Activated T-helper 1 cell treated with anti-CD3 and anti-CD28 coated beads, Interleukin-12 subunit alpha, Interleukin-12 subunit beta, Interleukin-2, Interleukin-4 antibody, amounts not matched to agents 30 ng/mL and 10 ng/mL and 1 ng/mL, durations not matched to agents 14 hours and 24 hours and 36 hours (primary cell): ENCODE results near the gene USP13. TPM values are rescaled to one million over a fixed set of nuclear protein-coding genes. Genes with fewer than 3 reads are reported as not detected.
"Not testable (repeated sequence)": the region's sequence is repeated elsewhere in the genome, so short reads cannot be mapped to it uniquely, and the experiment has no call there.

ENCODE experiments used
- DNase-seq: peaks from one replicate; pipeline ENCODE4 v3.0.0; 2021; ENCODE audit warnings: low spot score
- H3K27ac Mint-ChIP-seq: one replicate; pipeline ENCODE4 v1.8.0; 2021; ENCODE audit warnings: mild to moderate bottlenecking, mixed read lengths
- H3K27me3 Mint-ChIP-seq: one replicate; pipeline ENCODE4 v1.8.0; 2022; ENCODE audit warnings: mild to moderate bottlenecking, moderate library complexity, mixed read lengths; ENCODE audit not compliant: insufficient read depth
- H3K36me3 Mint-ChIP-seq: one replicate; pipeline ENCODE4 v1.8.0; 2021; ENCODE audit warnings: low read depth, mixed read lengths
- H3K4me1 Mint-ChIP-seq: one replicate; pipeline ENCODE4 v1.8.0; 2021; ENCODE audit warnings: low read depth, mixed read lengths
- H3K4me3 Mint-ChIP-seq: one replicate; pipeline ENCODE4 v1.8.0; 2021; ENCODE audit warnings: mild to moderate bottlenecking, moderate library complexity, mixed read lengths
- H3K9me3 Mint-ChIP-seq: one replicate; pipeline ENCODE4 v1.8.0; 2021; ENCODE audit warnings: mixed read lengths
- intact Hi-C: fragments of 100-400 bp; cut with micrococcal nuclease; formaldehyde crosslinking; loops from one replicate; pipeline ENCODE4 v1.15.1; 2024
- total RNA-seq: library from RNA; stranded (reverse); gene quantifications from 2 replicates; pipeline ENCODE4 v1.2.3, GENCODE V29; 2022

Gene USP13
- total RNA-seq, 1 donor from 2014 or later, result 11.3 TPM

DNA sequence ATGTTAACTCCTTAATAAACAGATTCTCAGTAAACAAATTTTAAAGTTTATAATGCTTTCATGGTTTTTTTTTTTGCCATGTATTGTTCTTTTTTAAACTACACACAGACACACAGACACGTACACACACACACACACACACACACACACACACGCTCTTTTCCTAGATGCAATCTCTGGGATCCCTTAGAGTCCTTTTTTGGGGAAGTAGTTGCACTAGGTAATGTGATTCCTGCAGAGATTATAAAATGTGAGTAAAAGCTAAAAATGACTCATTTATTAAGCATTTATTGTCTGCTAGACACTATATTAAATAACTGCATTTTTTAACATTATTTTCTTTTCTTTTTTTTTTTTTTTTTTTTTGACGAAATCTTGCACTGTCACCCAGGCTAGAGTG, 28.4 kb upstream of the USP13 start:
- no peaks in the 10 kb centered on the region for H3K4me1 Mint-ChIP-seq
- H3K36me3 Mint-ChIP-seq, result peaks cover 43% of the 10 kb centered on the region
- no peak for DNase-seq
- no peak overlapping the region for H3K27ac Mint-ChIP-seq
- no peaks in the 10 kb centered on the region for H3K9me3 Mint-ChIP-seq
- intact Hi-C loops, result no loop called here
- no peak overlapping the region for H3K4me3 Mint-ChIP-seq
- no peaks in the 10 kb centered on the region for H3K27me3 Mint-ChIP-seq

DNA sequence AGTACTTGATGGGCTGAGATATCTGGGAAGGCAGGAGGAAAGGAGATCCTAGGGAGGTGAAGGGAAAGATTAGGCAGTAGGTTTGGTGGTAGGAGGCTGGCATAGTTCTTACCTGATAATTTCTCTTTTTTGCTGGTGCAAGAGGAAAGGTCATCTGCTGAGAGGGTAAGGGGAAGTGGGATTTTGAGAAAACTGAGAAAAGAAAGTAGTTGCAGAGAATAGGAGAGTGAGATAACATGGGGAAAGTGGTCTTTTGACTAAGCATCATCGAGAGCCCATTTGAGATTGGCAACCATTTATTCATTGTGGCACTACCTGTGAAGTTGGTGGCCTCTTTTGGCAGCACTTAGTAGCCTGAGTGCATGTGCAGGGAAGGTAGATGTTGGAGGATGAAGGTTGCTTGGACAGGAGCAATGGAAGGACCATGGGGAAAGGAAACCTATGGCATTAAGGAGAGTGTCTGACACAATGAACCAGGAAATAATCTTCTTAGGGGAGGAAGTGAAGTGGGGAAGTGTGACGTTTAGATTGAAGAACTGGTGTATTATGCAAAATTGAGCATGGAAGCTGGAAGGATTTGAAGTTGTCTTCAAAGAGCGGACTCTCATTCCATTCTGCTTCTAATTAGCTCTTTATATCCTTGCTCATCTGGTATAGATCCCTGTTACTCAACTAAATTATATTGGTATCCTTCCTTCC, 21.9 kb upstream of the USP13 start:
- H3K4me3 Mint-ChIP-seq, result no peak overlapping the region
- H3K27me3 Mint-ChIP-seq, result no peaks in the 10 kb centered on the region
- no peak overlapping the region for H3K27ac Mint-ChIP-seq
- H3K4me1 Mint-ChIP-seq, result no peaks in the 10 kb centered on the region
- peaks cover 3% of the 10 kb centered on the region for H3K36me3 Mint-ChIP-seq
- intact Hi-C loops, result no loop called here
- DNase-seq, result no peak
- no peaks in the 10 kb centered on the region for H3K9me3 Mint-ChIP-seq

DNA sequence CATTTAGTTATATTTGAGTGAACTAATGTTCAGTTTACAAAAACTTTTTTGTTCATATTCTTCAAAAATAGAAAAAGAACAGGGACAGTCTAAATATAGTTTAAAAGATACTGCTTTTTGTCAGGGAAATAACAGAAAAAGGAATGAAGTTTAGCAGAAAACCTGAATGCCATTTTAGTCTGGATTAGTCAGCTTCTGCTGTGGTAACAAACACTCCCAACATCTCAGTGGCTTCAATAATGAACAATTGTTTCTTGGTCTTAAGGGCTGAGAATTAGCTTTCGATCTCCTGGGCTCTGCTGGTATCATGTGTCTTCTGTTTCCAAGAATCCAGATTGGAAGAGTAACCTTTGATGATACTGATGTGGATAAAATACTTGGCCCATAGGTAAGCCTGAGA, 12.4 kb upstream of the USP13 start:
- Mint-ChIP-seq H3K9me3 (no peaks in the 10 kb centered on the region), H3K4me3 (no peak overlapping the region), H3K4me1 (no peaks in the 10 kb centered on the region), H3K27ac (no peak overlapping the region), H3K27me3 (peaks cover 2% of the 10 kb centered on the region), H3K36me3 (no peaks in the 10 kb centered on the region)
- no peak for DNase-seq
- intact Hi-C loops, result no loop called here

DNA sequence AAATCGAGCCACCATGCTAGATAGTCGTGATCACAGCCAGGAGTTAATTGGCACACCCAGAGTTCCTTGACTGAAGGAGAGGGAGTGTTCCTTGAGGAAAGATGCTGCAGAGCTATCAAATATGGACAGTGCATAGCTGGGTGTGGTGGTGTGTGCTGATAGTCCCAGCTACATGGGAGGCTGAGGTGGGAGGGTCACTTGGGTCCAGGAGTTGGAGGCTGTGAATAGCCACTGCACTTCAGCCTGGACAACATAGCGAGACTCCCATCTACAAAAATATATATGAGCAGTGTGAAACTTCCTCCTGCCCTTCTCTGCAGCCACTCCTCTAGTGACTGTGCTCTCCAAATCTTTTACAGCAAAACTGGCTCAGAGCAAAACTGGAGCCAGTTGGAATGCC, 10.0 kb upstream of the USP13 start:
- Mint-ChIP-seq H3K4me3 (no peak overlapping the region), H3K27me3 (peaks cover 3% of the 10 kb centered on the region), H3K4me1 (no peaks in the 10 kb centered on the region), H3K36me3 (no peaks in the 10 kb centered on the region), H3K9me3 (no peaks in the 10 kb centered on the region), H3K27ac (no peak overlapping the region)
- intact Hi-C loops, result no loop called here
- DNase-seq, result no peak

DNA sequence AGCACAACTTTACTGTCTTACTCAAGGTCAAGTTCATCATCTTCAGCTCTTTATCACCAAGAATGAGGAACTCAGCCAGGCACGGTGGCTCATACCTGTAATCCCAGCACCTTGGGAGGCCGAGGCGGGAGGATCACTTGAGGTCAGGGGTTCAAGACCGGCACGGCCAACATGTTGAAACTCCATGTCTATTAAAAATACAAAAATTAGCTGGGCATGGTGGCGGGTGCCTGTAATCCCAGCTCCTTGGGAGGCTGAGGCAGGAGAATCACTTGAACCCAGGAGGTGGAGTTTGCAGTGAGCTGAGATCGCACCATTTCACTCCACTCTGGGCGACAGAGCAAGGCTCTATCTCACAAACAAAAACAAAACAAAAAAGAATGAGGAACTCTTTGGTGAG, 9.0 kb upstream of the USP13 start:
- H3K4me3 Mint-ChIP-seq, H3K9me3 Mint-ChIP-seq, intact Hi-C loops, H3K27ac Mint-ChIP-seq, DNase-seq, H3K4me1 Mint-ChIP-seq, H3K36me3 Mint-ChIP-seq, H3K27me3 Mint-ChIP-seq: not testable (repeated sequence)

DNA sequence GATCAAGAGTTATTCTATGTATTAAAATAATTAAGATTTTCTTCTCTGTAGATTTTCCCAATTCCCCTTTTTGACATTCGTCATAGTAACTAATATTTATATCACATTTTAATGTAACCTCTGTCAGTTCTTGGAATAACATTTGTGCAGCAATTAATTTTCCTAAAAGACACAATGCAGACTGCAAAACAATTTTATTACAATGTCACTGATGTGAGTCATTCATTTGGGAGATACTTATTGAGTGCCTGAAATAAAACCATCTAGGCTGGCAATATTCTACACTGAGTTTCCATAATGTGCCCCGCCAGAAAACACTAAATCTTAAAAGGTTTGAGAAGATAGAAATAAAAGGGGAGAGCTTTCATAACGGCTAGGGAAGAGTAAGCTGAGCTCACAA, 6.7 kb upstream of the USP13 start:
- peaks cover 4% of the 10 kb centered on the region for H3K27me3 Mint-ChIP-seq
- H3K4me3 Mint-ChIP-seq, result no peak overlapping the region
- no peaks in the 10 kb centered on the region for H3K36me3 Mint-ChIP-seq
- no peaks in the 10 kb centered on the region for H3K4me1 Mint-ChIP-seq
- no peaks in the 10 kb centered on the region for H3K9me3 Mint-ChIP-seq
- H3K27ac Mint-ChIP-seq, result no peak overlapping the region
- DNase-seq, result no peak
- intact Hi-C loops, result no loop called here

DNA sequence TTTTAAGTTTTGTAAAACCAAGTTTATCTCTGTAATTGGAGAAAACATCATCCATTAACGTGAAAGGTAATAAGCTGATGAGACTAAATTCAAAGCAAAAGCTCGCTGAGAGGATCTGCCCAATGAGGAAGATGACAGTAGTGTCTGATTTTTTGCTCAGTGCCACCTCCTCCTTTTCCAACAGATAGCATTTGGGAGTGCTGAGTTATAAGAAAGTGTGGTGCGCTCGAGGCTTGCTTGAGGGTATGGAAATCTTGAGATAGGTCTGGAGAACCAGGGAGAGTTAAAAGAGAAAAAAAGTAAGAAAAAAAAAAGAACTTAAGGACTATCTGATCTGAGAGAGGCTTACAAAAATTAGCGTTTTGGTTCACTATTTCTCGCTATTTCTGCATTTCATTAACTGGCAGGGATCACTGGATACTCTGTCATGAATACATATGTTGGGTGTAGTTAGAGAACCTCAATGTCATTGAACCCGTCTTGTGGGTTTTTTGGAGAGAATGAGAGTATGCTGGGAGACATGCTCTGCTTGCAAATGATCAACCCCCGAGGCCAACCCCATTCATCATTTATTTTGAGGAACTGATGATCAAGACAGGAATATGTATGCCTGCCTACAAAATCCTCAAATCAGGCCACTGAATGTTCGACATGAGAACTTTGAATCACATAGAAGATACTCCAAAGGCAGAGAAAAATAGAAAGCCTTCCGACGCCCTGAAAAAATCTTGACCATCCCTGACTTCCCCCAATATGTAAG, 973 bp upstream of the USP13 start:
- no peak for DNase-seq
- intact Hi-C loops, result loop anchor here (1.0 to 10.0 kb wide), 7 partner anchors 43 to 1261 kb away; partner anchors contain the start of genes FXR1, GNB4, PIK3CA and ZNF639
- peak overlapping the region; percentile 80 for H3K4me3 Mint-ChIP-seq
- H3K9me3 Mint-ChIP-seq, result no peaks in the 10 kb centered on the region
- H3K4me1 Mint-ChIP-seq, result peaks cover 27% of the 10 kb centered on the region
- peaks cover 11% of the 10 kb centered on the region for H3K27me3 Mint-ChIP-seq
- H3K27ac Mint-ChIP-seq, result peak overlapping the region; percentile 72
- peaks cover 2% of the 10 kb centered on the region for H3K36me3 Mint-ChIP-seq

DNA sequence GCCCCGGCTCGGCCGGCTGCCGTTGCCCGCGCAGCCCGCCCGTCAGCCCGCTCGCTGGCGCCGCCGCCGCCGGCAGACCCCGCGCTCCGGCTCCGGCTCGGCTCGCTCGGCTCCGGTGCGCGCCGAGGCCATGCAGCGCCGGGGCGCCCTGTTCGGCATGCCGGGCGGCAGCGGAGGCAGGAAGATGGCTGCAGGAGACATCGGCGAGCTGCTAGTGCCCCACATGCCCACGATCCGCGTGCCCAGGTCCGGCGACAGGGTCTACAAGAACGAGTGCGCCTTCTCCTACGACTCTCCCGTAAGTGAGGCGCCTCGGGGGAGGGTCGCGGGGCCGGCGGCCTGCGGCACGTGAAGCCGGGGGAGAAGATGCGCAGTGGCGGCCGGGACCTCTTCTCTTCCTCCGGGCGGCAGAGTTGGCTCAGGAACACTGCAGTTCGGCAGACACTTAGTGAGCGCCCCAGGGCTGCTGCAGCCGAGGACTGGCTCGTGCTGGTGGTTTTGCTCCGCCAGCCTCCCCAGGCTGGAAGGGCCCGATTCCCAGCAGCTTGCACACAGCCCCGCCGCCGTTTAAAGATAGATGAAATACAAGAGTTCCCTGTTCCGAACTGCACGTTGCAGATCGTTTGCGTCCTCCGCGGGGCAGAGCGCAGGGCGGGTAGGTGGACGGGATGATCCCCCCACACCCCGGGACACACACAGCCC, 407 bp downstream of the USP13 start:
- peaks cover 9% of the 10 kb centered on the region for H3K27me3 Mint-ChIP-seq
- peaks cover 2% of the 10 kb centered on the region for H3K36me3 Mint-ChIP-seq
- peak; percentile 57 for DNase-seq
- intact Hi-C loops, result loop anchor here (2.0 to 10.0 kb wide), 5 partner anchors 201 to 1260 kb away; partner anchors contain the start of genes FXR1, GNB4, PIK3CA and ZNF639
- no peaks in the 10 kb centered on the region for H3K9me3 Mint-ChIP-seq
- H3K27ac Mint-ChIP-seq, result peak overlapping the region; percentile 87
- peaks cover 27% of the 10 kb centered on the region for H3K4me1 Mint-ChIP-seq
- H3K4me3 Mint-ChIP-seq, result peak overlapping the region; percentile 93

DNA sequence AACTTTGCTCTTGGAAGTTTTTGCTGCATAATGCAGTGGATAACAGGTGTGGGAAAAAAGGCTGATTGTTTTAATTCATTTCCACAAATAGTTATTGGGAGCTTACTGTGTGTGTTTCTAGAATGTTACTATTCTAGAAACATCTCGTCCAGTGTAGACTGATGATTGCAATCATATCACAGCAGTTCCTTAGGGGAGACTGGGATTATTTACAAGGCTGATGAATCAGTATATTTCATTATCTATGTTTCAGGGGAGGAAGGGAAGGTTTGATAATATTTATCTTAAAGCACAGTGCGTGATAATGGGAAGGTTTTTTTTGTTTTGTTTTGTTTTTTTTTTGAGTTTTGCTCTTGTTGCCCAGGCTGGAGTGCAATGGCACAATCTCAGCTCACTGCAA, 2.4 kb downstream of the USP13 start:
- no peaks in the 10 kb centered on the region for H3K9me3 Mint-ChIP-seq
- H3K4me3 Mint-ChIP-seq, result peak overlapping the region; percentile 5
- H3K27ac Mint-ChIP-seq, result peak overlapping the region; percentile 1
- H3K27me3 Mint-ChIP-seq, result peaks cover 9% of the 10 kb centered on the region
- intact Hi-C loops, result loop anchor here (10.0 kb wide), 1 partner anchor 300 kb away; no protein-coding TSS in a partner anchor
- no peak for DNase-seq
- H3K4me1 Mint-ChIP-seq, result peaks cover 27% of the 10 kb centered on the region
- H3K36me3 Mint-ChIP-seq, result peaks cover 2% of the 10 kb centered on the region

DNA sequence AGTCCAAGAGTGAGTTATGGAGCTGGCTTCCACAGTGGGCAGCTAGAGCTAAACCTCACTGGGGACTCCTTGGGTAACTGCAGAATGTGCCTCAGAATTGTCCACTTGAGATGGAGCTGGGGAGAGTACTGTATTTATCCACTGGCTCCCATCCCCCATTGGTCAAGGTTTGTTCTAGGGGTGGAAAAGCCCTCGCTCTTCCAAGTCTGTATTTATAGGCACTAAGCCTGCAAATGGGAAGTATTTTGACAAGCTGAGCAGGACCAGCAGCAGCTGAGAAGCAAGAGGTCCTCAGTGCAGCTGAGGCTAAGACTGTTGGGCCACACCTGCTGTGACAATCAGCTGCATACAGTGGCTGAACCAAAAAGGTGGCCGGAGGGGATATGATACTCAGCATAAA, 5.8 kb downstream of the USP13 start:
- Mint-ChIP-seq H3K4me3 (no peak overlapping the region), H3K4me1 (peaks cover 13% of the 10 kb centered on the region), H3K27ac (no peak overlapping the region), H3K36me3 (peaks cover 2% of the 10 kb centered on the region), H3K27me3 (no peaks in the 10 kb centered on the region), H3K9me3 (no peaks in the 10 kb centered on the region)
- DNase-seq, result no peak
- intact Hi-C loops, result loop anchor here (10.0 kb wide), 1 partner anchor 296 kb away; no protein-coding TSS in a partner anchor

DNA sequence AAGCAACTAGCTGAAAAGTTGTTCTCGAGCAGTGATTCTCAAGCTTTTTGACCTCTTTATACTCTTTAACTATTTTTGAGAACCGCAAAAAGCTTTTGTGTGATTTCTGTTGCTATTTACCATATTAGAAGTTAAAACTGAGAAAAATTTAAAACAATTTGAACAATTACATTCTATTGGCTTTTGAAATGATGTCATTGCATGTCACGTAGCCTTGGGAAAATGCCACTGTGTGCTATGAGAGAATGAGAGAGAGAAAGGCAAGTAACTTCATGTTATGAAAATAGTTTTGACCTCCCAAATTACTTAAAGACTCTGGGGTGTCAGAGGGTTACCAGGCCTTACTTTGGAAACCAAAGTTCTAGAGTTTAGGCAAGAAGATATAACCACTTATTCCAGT, 8.0 kb downstream of the USP13 start:
- Mint-ChIP-seq H3K4me1 (no peaks in the 10 kb centered on the region), H3K9me3 (no peaks in the 10 kb centered on the region), H3K27ac (no peak overlapping the region), H3K36me3 (no peaks in the 10 kb centered on the region), H3K4me3 (no peak overlapping the region), H3K27me3 (no peaks in the 10 kb centered on the region)
- intact Hi-C loops, result no loop called here
- no peak for DNase-seq

DNA sequence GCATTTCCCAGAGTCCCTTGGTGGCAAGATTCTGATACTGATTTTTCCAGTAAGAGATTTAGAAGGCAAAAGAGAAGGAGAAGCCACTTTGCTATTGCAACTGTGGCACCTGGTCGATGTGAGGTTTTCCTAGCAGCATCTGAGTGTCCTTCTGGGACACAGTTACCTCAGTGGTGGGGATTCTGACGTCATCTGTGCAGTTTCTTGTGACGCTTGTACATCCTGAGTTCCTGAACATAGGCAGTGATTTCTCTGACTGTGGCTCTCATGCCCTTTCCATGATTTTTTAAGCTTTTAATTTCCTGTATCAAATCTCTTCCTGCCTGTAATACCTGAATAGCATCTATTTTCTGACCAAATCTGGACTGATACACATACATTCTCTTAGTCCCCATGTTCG, 8.9 kb downstream of the USP13 start:
- intact Hi-C loops, result no loop called here

DNA sequence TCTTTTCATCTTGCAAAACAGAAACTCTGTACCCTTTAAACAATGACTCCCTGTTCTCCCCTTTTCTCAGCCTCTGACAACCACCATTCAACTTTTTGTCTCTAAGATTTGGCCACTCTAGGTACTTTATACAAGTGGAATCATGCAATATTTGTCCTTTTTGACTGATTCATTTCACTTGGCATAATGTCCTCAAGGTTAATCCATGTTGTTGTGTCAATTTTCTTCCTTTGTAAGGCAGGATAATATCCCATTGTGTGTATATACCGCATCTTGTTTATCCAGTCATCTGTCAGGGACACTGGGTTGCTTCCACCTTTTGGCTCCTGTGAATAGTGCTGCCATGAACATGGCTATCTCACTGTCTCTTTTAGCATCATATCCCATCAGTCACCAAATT, 10.3 kb downstream of the USP13 start:
- Mint-ChIP-seq H3K27ac (no peak overlapping the region), H3K9me3 (no peaks in the 10 kb centered on the region), H3K27me3 (no peaks in the 10 kb centered on the region), H3K4me1 (no peaks in the 10 kb centered on the region), H3K36me3 (no peaks in the 10 kb centered on the region), H3K4me3 (no peak overlapping the region)
- no peak for DNase-seq
- intact Hi-C loops, result no loop called here

More for the DNA sequence above, 8.9 kb downstream of the USP13 start:
- H3K4me3 Mint-ChIP-seq, result no peak overlapping the region
- H3K36me3 Mint-ChIP-seq, result no peaks in the 10 kb centered on the region
- no peaks in the 10 kb centered on the region for H3K9me3 Mint-ChIP-seq
- no peaks in the 10 kb centered on the region for H3K27me3 Mint-ChIP-seq
- H3K27ac Mint-ChIP-seq, result no peak overlapping the region
- DNase-seq, result no peak
- no peaks in the 10 kb centered on the region for H3K4me1 Mint-ChIP-seq
